ENCODE measurements around the gene NRXN3.

GRCh38 chr14:78927261-78927660 is 757.1 kb downstream of the NRXN3 start:
- TF ChIP-seq CTCF (IDR thresholded peaks at IDR 0.05; ENCODE audit: poor library complexity) (no peak), EZH2 (IDR thresholded peaks at IDR 0.05; ENCODE audit: borderline replicate concordance) (no peak)
